ENCODE results near the gene AJM1.

- TF ChIP-seq EZH2 (IDR thresholded peaks at IDR 0.05; ENCODE audit: insufficient read depth, low read length) (no peak), CTCF (IDR thresholded peaks at IDR 0.05; ENCODE audit: insufficient read depth, low read depth, low read length) (no peak)
These were observed 6.1 kb upstream of the AJM1 start for GRCh38 chr9:136835932-136836904.

Data from astrocyte (in vitro differentiated cells and primary cell).